HG02759 (cell line): ENCODE data around the gene TRPM1.
"Not testable (repeated sequence)": the region's sequence is repeated elsewhere in the genome, so short reads cannot be mapped to it uniquely, and the experiment has no call there.

Source experiments
- ATAC-seq: cut with Tn5 transposase; IDR thresholded peaks from one replicate; pipeline ENCODE4 v1.9.1; 2021; ENCODE audit warnings: mild to moderate bottlenecking, moderate library complexity; ENCODE audit not compliant: unreplicated experiment

The TRPM1 gene

GRCh38 chr15:31127596-31128261 is 26.2 kb upstream of the TRPM1 start:
- no peak for ATAC-seq

GRCh38 chr15:31125061-31125460 is 23.5 kb upstream of the TRPM1 start:
- ATAC-seq, result no peak

- no peak for ATAC-seq
Measured at GRCh38 chr15:31116423-31117030, 15.0 kb upstream of the TRPM1 start.

- no peak for ATAC-seq
Measured at GRCh38 chr15:31111091-31111647, 9.6 kb upstream of the TRPM1 start.

GRCh38 chr15:31108836-31109235 is 7.3 kb upstream of the TRPM1 start:
- no peak for ATAC-seq

GRCh38 chr15:31106495-31107300 is 5.2 kb upstream of the TRPM1 start:
- no peak for ATAC-seq

GRCh38 chr15:31104003-31104402 is 2.5 kb upstream of the TRPM1 start:
- no peak for ATAC-seq

- ATAC-seq, result no peak
Measured at GRCh38 chr15:31102374-31103342, 1.1 kb upstream of the TRPM1 start.

- ATAC-seq, result no peak
Measured at GRCh38 chr15:31102039-31102321, 455 bp upstream of the TRPM1 start.

GRCh38 chr15:31100738-31101137 is 787 bp downstream of the TRPM1 start:
- no peak for ATAC-seq

- no peak for ATAC-seq
Measured at GRCh38 chr15:31098953-31099740, 2.4 kb downstream of the TRPM1 start.

GRCh38 chr15:31098491-31098917 is 3.0 kb downstream of the TRPM1 start:
- no peak for ATAC-seq

GRCh38 chr15:31096563-31096962 is 5.0 kb downstream of the TRPM1 start:
- no peak for ATAC-seq

- no peak for ATAC-seq
Measured at GRCh38 chr15:31091481-31091880, 10.0 kb downstream of the TRPM1 start.

- ATAC-seq, result no peak
Measured at GRCh38 chr15:31090766-31091165, 10.8 kb downstream of the TRPM1 start.

GRCh38 chr15:31089368-31090047 is 12.0 kb downstream of the TRPM1 start:
- no peak for ATAC-seq

- no peak for ATAC-seq
Measured at GRCh38 chr15:31088672-31089367, 12.7 kb downstream of the TRPM1 start.

- ATAC-seq, result not testable (repeated sequence)
Measured at GRCh38 chr15:31088041-31088440, 13.5 kb downstream of the TRPM1 start.

GRCh38 chr15:31086344-31086743 is 15.2 kb downstream of the TRPM1 start:
- no peak for ATAC-seq
